HG03439 (cell line): ENCODE data around the gene TRAPPC4.
A peak's percentile ranks its signal among the peaks of the same experiment; 100 is the strongest.
"Not testable (repeated sequence)": the region's sequence is repeated elsewhere in the genome, so short reads cannot be mapped to it uniquely, and the experiment has no call there.

Experiments
- ATAC-seq: cut with Tn5 transposase; IDR thresholded peaks from one replicate; pipeline ENCODE4 v1.9.1; 2021; ENCODE audit warnings: mild to moderate bottlenecking, moderate library complexity; ENCODE audit not compliant: unreplicated experiment

Gene TRAPPC4

DNA sequence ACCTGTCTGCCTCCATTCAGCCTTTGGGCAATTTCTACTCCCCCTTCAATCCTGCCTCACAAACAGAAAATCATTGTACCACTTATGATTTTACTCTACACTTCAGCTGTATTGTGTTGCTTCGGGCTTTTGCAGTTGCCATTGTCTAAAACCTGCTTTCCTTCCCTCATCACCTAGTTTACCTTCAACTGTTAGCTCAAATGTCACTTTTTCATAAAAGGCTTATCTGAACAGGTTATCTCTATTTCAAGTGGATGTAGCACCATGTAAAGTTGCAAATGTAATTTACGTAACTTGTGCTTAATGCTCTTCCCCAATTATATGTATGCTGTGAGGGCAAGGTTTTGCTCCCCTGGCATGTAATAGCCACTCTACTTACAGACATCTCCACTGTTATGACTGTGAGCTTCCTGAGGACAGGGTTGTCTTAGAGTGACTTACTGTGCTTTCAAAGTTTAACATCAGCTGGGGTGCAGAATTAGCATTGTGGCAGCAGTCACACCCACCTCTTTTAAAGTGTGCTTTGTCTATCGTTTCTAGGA lies 5.9 kb upstream of the TRAPPC4 start:
- no peak for ATAC-seq

DNA sequence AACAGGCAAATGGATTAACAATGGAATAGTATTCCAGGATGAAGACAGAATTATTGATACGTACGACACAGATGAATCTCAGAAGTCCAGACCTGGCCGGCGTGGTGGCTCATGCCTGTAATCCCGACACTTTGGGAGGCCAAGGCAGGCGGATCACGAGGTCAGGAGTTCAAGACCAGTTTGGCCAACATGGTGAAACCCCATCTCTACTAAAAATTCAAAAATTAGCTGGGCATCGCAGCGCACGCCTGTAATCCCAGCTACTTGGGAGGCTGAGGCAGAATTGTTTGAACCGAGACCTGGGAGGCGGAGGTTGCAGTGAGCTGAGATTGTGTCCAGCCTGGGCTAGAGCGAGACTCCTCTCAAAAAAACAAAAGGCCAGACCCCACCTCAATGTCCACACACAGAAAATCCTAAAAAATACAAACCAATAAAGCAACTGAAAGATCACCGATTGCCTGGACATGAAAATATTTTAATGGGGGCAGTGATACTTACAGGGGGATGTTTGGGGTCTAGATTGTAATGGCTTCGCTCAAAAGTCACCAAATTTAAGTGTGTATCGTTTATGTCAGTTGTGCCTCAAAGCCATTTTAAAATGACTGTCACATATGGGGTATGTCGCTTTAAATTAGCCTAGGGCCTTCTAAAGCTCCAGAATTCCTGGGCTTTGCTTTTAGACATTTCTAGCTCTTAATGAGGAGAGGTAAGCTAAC lies 4.2 kb upstream of the TRAPPC4 start:
- no peak for ATAC-seq

DNA sequence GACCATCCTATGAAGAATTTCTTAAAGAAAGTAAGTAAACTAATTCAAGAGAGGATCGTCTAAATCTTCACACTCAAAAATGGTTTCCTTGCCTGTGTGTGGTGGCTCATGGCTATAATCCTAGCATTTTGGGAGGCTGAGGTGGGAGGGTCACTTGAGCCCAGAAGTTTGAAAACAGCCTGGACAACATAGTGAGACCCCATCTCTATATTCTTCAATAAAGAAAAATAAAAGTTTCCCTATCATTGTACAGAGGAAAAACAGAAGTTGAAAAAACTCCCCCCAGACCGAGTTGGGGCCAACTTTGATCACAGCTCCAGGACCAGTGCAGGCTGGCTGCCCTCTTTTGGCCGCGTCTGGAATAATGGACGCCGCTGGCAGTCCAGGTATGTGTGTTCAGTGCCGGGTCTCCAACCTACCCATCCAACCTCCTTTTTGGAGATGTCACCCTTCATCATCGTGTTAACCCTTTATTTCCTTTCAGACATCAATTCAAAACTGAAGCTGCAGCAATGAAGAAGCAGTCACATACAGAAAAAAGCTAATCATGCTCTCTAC lies 3.4 kb upstream of the TRAPPC4 start:
- ATAC-seq, result no peak

DNA sequence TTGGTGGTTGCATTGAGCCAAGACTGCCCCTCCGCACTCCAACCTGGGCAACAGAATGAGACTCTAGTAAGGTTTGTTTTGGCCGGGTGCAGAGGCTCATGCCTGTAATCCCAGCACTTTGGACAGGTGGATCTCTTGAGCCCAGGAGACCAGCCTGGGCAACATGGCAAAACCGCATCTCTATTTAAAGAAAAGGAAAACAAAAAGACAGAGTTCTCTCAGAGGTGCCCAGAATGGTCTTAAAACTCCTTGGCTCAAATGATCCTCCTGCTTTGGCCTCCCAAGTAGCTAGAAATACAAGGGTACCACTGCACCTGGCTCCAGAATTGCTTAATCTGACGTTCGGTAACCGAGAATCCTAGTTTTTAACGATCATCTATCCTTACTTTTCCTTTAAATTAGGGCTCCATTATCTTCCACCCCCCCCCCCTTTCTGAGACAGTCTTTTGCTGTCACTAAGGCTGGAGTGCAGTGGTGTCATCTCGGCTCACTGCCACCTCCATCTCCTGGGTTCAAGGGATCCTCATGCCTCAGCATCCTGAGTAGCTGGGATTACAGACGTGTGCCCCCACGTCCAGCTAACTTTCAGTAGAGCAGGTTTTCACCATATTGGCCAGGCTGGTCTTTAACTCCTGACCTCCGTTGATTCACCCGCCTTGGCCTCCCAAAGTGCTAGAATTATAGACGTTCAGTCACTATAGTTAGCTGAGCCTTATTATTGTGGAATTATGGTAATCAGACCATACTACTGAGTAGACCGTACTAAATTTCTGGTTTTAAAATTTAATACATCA lies 2.2 kb upstream of the TRAPPC4 start:
- ATAC-seq, result no peak

DNA sequence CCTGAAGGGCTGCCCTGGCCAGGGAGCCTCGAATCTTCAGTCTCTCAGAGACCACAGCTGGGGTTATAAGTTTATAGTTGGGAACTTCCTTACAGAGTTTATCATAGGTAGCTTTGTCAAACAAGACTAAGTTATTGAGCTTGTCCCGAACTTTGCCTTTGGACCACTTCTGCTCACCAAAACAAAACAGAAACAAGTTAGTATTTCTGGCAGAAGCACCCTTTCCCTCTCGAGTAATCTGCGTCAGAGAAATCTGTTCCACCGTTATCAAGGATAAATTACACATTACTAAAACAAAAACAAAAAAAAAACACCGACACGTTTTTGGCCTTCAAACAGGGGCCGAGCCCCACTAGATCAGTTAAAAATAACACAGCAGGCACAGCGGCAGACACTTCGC lies 1.2 kb upstream of the TRAPPC4 start:
- ATAC-seq, result not testable (repeated sequence)

DNA sequence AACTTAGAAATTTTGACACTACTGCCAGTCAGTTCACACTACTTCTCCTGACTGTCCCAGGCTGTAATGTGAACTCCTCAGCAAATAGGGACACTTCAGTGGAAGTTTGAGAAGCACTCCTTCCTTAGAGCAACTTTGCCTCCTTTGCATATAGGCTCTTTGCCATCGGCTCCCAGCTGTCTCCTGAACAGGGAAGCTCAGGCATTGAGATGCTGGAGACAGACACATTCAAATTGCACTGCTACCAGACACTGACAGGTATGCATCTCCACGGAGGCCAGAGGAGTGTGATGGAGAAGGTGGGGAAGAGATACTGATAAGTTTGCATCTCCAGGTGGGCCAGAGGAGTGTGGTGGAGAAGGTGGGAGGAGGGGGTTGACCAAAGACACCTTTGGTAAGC lies 1.4 kb downstream of the TRAPPC4 start:
- ATAC-seq, result no peak

DNA sequence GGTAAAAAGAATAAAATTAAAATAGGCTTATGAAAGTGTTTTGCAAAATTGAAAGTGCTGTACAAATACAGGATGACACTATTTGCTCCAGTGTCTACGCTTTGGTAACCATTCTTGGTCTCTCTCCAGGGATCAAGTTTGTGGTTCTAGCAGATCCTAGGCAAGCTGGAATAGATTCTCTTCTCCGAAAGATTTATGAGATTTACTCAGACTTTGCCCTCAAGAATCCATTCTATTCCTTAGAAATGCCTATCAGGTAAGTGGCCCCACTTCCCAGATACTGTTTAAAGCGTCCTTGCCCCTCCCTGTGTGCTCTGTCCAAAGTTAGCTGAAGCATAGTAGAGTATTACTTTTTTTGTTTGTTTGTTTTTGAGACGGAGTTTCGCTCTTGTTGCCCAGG lies 3.1 kb downstream of the TRAPPC4 start:
- no peak for ATAC-seq

DNA sequence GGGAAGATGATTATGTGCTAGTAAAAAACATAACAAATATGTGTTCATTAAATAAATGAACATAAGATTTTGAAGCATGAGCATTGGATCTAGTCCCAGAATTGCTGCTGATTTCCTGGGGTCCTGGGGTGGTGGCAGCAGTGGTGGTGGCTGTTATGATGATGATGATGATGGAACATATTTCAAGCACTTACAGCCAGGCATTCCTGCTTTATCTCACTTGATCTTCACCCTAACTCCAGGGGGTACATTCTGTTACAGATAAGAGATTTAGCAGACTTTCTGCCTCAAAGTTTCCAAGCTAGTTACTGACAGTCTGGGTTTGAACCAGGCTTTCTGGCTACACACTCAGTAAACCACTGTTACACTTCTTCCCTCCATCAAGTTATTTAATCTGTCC lies 5.2 kb downstream of the TRAPPC4 start:
- no peak for ATAC-seq

DNA sequence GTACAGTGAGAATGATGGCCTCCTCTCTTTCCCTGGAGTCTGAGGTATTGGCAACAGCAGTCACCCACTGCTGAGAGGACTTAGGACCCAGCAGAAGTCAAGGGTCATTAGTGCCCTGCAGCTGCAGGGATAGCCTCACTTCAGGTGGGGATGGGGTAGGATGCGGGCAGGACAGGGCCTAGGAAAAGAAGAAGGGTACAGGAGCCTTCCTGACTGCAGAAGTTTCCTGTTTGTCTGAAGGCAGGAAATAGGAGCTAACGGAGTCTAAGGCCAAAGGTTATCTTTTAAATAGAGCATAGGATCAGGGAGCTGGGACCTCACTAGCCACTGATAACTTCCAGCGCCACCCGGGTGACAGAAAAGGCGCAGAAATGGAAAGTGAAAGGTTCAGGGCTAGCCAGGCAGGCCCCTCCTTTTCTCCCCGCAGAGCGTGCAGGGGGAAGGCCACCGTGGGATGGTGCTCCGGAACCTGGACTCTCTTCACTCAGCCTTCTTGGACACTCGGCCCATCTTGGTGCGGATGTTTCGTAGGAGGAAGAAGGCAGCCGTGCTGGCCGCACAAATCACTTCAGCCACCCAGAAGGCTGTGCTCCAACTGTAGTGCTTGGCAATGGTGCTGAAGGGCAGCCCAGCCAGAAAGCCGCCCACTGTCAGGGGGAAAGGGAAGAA lies 6.0 kb downstream of the TRAPPC4 start:
- no peak for ATAC-seq

DNA sequence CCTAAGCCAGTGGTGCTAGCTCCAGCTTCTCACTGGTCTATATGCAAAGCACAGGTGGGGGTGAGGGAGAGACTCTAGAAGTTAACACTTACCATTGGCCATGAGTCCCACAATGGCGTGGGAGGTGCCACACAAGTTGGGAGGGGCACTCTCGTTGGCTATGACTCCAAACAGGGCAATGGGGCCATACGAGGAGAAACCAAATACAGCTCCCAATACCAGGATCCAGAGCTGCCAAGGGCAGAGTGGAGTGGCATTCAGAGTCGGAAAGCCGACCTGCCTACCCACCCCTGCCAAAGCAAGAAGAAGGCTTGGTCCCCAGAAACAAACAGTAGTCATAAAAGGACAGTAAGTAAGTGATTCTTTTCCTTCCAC lies 6.5 kb downstream of the TRAPPC4 start:
- ATAC-seq, result no peak

DNA sequence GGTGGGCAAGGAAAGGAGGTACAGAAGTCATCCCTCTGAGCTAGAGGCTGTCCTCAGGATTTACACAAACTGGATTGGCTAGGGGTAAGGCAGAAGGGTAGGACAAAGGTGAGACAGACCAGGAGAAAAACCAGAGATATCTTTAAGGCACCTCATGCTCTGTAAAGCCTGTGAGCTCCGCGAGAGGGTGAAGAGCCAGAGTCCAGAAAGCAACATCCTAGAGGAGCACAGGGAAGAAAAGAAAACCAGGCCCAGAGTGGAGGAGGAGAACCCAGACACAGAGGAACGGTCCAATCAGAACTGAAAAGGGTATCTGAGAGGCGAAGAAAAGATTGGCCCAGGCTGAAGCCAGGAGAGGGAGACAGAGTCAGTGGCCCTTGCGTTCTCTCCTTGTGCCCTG lies 7.0 kb downstream of the TRAPPC4 start:
- no peak for ATAC-seq

DNA sequence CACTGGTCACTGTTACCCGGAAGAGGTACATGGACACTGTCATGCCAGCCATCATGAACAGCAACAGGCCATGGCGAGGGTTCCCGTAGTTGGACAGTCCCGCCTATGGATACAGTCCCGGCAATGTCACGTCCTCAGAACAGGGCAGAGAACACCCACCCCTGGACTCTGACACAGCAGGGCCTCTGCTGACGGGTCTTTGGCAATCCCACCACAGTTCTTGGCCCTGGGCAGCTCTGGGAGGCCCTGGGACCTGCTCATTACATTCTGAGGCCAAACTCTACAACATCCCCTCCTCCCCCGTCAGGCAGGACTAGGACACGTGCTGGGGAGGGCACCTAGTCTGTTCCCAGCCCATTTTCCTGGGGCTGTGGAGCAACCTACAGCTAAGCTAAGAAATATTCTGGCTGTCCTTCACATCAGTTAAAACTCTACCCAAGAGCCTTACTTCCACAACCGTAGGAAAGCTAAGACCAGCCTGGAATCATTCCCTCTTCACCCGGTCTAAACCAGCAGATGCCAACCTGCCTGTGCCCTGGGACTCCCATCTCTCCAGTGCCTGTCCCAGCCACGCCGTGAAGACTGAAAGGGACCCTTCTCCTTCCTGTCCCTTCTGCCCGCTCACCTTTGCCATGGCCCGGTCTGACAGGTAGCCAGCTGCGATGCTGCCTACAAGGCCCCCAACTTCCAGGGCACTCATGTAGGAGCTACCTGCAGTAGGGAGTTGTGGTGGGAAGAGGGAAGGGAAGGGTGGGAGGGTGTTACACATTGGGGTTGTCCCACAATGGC lies 7.6 kb downstream of the TRAPPC4 start:
- ATAC-seq, result no peak

DNA sequence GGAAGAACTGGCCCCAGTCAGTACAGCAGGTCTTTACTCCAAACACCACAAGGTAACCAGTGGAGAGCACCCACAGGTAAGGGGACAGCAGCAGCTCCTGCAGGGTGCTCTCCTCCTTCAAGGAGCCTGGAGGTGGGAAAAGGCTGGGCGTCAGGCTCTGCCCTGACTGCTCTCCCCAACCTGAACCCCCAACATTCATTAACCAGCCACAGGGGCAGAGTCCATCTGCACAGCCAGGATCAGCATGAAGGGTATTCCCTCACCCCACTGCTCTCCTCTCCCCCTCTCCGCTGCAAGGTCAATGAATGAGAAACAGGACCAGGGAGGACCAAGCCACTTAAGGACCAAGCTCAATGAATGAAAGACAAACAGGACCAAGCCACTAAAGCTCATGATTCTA lies 8.4 kb downstream of the TRAPPC4 start:
- ATAC-seq, result no peak

DNA sequence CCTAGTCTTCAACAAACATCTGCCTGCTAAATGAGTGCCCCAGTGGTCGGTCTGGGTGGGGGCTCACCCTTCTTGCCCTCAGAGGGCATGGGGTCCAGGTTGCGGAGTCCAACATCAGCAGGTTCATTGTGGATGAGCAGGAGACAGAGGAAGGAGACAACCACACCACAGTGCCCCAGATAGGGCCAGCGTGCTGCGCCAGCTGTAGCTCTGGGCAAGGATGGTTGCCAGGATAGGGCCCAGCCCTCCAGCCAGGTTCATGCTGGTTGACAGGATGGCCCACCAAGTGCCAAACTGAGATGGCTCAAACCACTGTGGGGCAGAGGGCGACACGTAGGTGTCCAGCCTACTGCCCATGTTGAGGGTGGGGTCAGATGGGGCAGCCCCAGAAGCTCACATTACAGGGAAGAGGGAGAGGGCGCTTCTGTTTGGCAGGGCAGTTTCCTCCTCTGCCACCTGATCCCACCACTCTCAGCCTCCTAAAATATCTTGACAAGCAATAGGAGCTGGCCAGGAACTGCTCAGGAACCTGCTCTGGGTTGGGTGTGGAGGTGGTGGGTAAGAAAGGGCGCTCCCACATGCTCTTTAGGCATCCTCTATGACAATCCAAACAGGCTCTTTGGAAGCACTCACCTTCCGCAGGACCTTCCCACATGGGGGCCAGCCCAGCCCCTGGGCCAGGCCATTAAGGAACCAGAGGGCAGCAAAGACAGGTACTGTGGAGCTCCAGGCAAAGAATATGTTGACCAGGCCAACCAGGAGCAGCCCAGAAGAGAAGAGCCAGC lies 9.2 kb downstream of the TRAPPC4 start:
- no peak for ATAC-seq

DNA sequence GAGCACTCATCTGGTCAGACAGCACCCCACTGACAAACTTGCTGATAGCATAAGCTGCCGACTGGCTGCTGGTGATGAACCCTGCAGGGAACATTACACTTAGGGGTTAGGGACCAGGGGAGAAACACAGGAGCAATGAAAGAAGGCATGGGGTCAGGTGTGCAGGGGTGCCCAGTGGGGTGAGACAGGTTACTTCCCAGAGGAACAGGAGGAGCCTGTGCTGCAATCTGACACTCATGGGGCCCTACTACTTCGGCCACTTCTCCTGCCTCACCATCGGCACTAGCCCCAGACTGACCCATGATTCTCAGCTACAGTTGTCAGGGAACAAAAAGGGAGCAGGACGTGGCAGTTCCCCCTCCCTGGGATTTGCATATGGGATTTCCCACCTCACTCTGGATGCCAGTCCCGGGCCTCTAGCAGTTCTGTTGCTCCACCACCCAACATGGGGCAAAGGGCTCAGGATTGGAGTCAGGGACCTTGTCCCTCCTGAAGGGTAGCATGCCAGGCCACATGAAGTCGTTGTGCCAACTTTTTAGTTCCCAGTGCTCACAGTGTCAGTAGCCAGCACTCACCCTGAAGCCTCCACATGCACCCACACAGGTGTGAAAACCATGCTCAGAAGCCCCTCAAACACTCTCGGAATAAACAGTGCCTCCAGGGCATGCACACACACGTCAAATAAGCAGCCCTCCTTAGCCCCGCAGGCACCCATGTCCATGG lies 9.9 kb downstream of the TRAPPC4 start:
- no peak for ATAC-seq

DNA sequence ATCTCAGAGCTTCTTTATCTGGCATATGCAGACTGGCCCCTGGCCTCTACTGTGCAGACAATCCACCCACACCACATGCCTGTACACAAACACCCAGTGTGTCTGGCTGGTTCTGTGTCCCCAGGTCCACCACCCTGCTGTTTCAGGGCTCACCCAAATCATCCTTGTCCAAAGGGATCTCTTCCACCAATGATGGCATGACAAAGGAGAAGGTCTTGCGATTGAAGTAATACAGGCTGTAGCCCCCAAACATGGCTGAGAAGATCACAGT lies 10.4 kb downstream of the TRAPPC4 start:
- no peak for ATAC-seq

DNA sequence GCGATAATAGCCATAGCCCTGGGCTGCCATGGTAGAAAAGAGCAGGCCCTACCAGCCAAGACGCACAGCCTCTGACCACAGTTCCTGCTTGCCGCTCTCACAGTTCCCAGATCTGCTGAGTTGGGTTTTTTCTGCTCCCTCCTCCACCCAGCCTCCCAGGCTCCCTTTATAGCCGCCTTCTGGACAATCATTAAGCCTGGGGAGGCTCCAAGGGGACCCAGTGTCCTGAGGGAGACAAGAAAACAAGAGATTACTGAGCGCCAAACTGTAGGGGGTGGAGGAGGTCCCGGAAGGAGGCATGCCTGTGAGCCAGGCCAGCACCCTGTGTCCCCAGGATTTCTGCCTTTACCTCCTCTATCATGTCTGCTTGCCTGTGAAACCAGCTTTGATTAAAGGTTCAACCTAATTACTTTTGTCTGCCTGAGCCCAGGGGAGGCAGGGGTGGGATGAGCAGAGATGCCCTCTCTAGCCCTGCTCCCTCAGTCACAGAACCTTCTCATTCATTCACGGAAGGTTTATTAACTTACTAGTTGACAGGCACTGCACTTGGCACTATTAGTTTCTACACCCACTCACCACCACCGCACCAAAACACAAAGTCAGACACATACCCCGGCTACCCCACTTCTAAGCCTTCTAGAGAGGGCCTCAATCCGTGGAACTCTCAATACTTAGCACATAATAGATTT lies 10.9 kb downstream of the TRAPPC4 start:
- peak; percentile 6 for ATAC-seq

DNA sequence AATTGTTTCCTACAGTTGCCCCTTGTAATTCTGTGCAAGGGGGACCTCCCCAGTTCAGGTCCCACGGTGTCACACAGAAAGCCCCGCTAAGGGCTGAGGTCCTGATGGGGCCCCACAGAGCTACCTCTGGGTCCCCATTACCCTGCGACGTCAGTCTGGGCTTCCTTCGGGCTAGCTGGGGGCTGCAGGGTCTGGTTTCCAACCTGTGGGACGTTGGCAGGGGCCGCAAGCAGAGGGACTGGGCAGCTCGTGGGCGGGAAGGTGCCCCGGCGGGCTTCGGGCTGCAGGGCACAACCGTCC lies 11.4 kb downstream of the TRAPPC4 start:
- peak; percentile 18 for ATAC-seq
